NCI-H2029 treated with DMSO at 0.1 percent for 48 hours (cell line): ENCODE results near the gene PTGES2.
A peak's percentile ranks its signal among the peaks of the same experiment; 100 is the strongest.
"Not testable (repeated sequence)": the region's sequence is repeated elsewhere in the genome, so short reads cannot be mapped to it uniquely, and the experiment has no call there.

Source experiments
- DNase-seq: peaks from one replicate; lab custom pipeline; 2025; lab: John Stamatoyannopoulos, UW

PTGES2 gene

GRCh38 chr9:128136816-128137793 lies 9.6 kb upstream of the PTGES2 start:
- no peak for DNase-seq

- not testable (repeated sequence) for DNase-seq
Observed at GRCh38 chr9:128135561-128135960, 8.0 kb upstream of the PTGES2 start.

- not testable (repeated sequence) for DNase-seq
Observed at GRCh38 chr9:128132139-128132538, 4.6 kb upstream of the PTGES2 start.

GRCh38 chr9:128131346-128131745 lies 3.8 kb upstream of the PTGES2 start:
- DNase-seq: not testable (repeated sequence)

- DNase-seq: not testable (repeated sequence)
Observed at GRCh38 chr9:128130651-128131050, 3.1 kb upstream of the PTGES2 start.

GRCh38 chr9:128129976-128130590 lies 2.6 kb upstream of the PTGES2 start:
- DNase-seq: not testable (repeated sequence)

- no peak for DNase-seq
Observed at GRCh38 chr9:128128836-128129590, 1.5 kb upstream of the PTGES2 start.

GRCh38 chr9:128127990-128128835 lies 684 bp upstream of the PTGES2 start:
- peak; percentile 71 for DNase-seq

- DNase-seq: no peak
Observed at GRCh38 chr9:128125580-128126354, 1.8 kb downstream of the PTGES2 start.

- no peak for DNase-seq
Observed at GRCh38 chr9:128124873-128125579, 2.5 kb downstream of the PTGES2 start.

GRCh38 chr9:128124451-128124850 lies 3.1 kb downstream of the PTGES2 start:
- DNase-seq: no peak

- DNase-seq: no peak
Observed at GRCh38 chr9:128123451-128124080, 4.0 kb downstream of the PTGES2 start.

- DNase-seq: no peak
Observed at GRCh38 chr9:128122809-128123175, 4.7 kb downstream of the PTGES2 start.

- no peak for DNase-seq
Observed at GRCh38 chr9:128121924-128122808, 5.4 kb downstream of the PTGES2 start.

GRCh38 chr9:128121466-128121810 lies 6.1 kb downstream of the PTGES2 start:
- no peak for DNase-seq

- no peak for DNase-seq
Observed at GRCh38 chr9:128120741-128121465, 6.6 kb downstream of the PTGES2 start.

GRCh38 chr9:128120061-128120740 lies 7.3 kb downstream of the PTGES2 start:
- no peak for DNase-seq
